Muscle layer of colon (tissue), 2 donors: Measurements from ENCODE around the gene MTMR4.
"Not testable (repeated sequence)": the region's sequence is repeated elsewhere in the genome, so short reads cannot be mapped to it uniquely, and the experiment has no call there.

Source experiments
- H3K27ac ChIP-seq: one replicate; pipeline ENCODE4 v1.7.0; 2013; ENCODE audit warnings: low read depth, mild to moderate bottlenecking, low read length, moderate library complexity
- H3K27me3 ChIP-seq, 2 donors: one replicate each; pipeline ENCODE4 v1.7.0; 2013; ENCODE audit warnings: low read length in 2 of 2, mild to moderate bottlenecking in 2 of 2; ENCODE audit not compliant: insufficient read depth in 2 of 2, control insufficient read depth in 1 of 2
- H3K36me3 ChIP-seq: one replicate; pipeline ENCODE4 v1.7.0; 2013; ENCODE audit warnings: mild to moderate bottlenecking, low read length; ENCODE audit not compliant: insufficient read depth
- H3K4me1 ChIP-seq: one replicate; pipeline ENCODE4 v1.7.0; 2013; ENCODE audit warnings: mild to moderate bottlenecking, low read length; ENCODE audit not compliant: insufficient read depth
- H3K4me3 ChIP-seq, 2 donors: one replicate each; pipeline ENCODE4 v1.7.0; 2013; ENCODE audit warnings: low read length in 2 of 2, low read depth in 1 of 2, mild to moderate bottlenecking in 1 of 2, moderate library complexity in 1 of 2
- H3K9ac ChIP-seq: one replicate; pipeline ENCODE4 v1.7.0; 2013; ENCODE audit warnings: low read length
- H3K9me3 ChIP-seq: one replicate; pipeline ENCODE4 v1.7.0; 2013; ENCODE audit warnings: mild to moderate bottlenecking, low read length
- donor health status: abdominal sarcoma.
- donor health status: Adenocarcinoma of cecum.

Gene MTMR4

DNA sequence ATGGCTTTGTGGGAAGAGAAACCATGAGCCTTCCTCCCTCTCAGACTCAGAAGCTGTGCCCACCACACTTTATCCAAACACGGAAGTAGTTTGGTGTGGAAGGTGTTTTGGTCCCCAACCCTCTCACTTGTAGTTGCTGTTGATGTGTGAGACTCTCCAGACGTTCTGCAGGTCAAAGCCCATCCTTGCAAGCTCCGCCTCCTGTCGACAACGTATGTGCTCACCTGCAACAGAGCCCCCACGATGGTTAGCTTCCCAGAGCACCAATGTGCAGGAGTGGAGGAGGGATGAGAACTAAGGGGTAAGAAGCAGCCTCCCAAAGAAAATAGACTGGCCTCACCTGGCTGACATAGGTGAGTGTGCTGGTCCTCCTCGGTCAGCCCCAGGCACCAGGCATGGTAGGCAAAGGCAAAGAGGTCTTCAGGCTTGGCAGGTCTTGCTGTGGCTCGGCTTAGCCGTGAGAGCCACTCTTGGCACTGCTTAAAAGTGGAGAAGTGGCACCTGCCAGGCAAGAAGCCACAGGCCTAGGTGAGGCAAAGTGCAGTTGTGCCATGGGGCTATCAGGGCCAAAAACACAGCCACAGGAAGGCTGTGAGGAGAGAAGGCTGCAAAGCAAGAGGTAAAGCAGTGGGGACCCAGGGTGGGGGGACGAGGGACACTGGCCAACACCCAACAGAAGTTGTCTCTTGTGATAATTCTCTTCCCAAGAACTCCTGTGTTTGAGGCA, 5.9 kb downstream of the MTMR4 start:
- Histone ChIP-seq H3K9me3 (no peaks in the 10 kb centered on the region), H3K27ac (no peak overlapping the region), H3K9ac (no peak overlapping the region), H3K4me3 (no peak overlapping the region), H3K4me1 (peaks cover 2% of the 10 kb centered on the region), H3K27me3 (no peaks in the 10 kb centered on the region), H3K36me3 (peaks cover 76% of the 10 kb centered on the region)

DNA sequence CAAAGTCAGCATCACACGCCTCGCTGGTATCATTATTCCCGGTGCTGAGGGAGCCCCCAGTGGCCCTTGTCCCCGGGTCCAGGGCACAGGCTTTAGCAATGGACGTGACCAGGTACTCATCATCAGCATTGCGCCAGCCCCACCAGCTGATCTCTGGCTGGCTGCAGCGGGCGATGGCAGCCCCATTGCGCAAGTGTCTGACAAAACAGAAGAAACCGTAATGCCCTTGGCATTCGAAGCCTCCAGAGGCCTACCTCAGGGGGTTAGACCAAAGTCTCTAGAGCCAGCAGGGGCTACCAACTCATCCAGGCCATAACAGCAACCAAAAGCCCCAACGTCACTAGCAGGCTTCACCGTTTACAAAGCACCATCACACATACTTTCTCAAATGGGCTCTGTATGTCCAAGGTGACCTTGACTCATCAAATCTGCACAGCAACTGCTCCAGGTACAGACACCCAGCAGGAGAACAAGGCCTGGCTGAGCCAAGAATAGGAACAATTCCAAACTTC, 7.3 kb downstream of the MTMR4 start:
- Histone ChIP-seq H3K9ac (no peak overlapping the region), H3K36me3 (peaks cover 87% of the 10 kb centered on the region), H3K27ac (no peak overlapping the region), H3K4me1 (no peaks in the 10 kb centered on the region), H3K9me3 (no peaks in the 10 kb centered on the region), H3K27me3 (no peaks in the 10 kb centered on the region), H3K4me3 (no peak overlapping the region)

DNA sequence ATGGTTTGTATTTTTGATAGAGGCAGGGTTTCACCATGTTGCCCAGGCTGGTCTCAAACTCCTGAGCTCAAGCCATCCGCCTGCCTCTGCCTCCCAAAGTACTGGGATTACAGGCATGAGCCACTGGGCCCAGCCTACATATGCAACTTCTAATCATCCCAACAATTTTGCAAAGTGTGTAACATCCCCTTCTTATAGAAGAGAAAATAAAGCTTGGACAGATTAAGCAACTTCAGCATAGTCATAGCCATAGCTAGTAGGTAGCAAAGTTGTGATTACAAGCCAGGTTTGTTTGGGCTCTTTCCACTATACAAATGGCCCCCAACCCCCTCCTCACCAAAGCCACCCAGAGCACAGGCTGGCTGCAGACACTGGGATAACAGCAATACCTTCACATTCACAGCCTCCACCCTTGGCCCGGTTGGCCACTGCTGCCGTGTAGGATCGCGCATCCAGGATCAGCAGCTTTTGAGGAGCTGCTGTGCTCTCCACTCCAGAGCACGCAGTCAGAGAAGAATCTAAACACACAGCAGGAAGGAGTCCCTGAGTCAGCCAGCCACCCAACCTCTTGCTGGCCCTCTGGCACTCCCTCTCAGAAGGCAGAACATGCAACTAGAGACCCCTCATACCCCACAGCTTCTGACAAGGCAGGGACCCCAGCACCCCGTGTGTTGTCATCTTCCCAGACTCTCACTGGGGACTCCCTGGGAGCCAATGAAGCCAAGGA, 7.9 kb downstream of the MTMR4 start:
- Histone ChIP-seq H3K27ac (no peak overlapping the region), H3K27me3 (no peaks in the 10 kb centered on the region), H3K36me3 (peaks cover 85% of the 10 kb centered on the region), H3K4me1 (no peaks in the 10 kb centered on the region), H3K4me3 (no peak overlapping the region), H3K9me3 (no peaks in the 10 kb centered on the region), H3K9ac (no peak overlapping the region)

DNA sequence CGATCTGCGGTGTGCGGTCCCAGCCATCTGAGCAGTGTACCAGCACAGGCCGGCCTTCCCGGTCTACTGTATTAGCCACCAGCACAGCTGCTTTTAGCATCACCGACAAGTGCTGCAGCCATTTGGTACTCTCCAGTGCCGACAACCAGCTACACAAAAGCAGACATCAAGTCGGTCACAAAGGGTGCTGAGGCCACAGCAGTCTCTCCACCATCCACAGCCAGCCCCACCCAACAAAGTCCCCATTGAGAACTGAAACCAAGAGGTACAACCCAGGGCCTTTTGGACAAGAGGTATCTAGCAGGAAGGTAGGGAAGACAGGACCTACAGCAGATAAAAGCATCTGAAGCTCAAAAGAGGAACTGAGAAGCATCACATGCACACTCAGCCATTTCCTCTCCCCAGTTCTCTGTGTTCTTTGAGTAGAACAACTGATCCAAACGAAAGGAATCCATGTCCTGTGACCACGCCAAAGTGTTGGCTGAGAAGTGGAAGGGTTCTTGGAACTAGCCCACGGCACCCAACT, 9.5 kb downstream of the MTMR4 start:
- no peaks in the 10 kb centered on the region for H3K4me1 ChIP-seq
- H3K36me3 ChIP-seq: peaks cover 77% of the 10 kb centered on the region
- no peaks in the 10 kb centered on the region for H3K27me3 ChIP-seq
- no peak overlapping the region for H3K9ac ChIP-seq
- H3K9me3 ChIP-seq: no peaks in the 10 kb centered on the region
- no peak overlapping the region for H3K27ac ChIP-seq
- H3K4me3 ChIP-seq: no peak overlapping the region

DNA sequence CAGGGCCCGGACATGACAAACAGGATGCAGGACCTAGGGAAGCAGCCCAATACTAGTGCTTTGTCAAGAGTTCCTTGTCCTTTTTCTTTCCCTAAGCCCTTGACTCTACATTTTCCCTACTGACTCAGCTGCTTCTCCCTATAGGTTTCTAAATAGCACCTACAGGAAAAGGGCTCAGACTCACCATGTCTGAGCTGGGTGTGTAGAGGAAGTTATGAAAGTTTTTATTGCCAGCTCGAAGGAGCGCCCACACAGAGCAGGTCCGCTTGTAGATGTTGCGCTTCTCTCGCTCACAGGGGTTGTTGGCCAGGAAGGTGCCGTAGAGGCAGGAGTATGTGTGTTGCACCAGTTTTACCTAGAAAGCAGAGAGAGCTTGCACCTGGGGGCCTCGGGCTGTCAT, 10.6 kb downstream of the MTMR4 start:
- Histone ChIP-seq H3K36me3 (peaks cover 69% of the 10 kb centered on the region), H3K27me3 (no peaks in the 10 kb centered on the region), H3K4me3 (no peak overlapping the region), H3K27ac (no peak overlapping the region), H3K9ac (no peak overlapping the region), H3K9me3 (no peaks in the 10 kb centered on the region), H3K4me1 (no peaks in the 10 kb centered on the region)

DNA sequence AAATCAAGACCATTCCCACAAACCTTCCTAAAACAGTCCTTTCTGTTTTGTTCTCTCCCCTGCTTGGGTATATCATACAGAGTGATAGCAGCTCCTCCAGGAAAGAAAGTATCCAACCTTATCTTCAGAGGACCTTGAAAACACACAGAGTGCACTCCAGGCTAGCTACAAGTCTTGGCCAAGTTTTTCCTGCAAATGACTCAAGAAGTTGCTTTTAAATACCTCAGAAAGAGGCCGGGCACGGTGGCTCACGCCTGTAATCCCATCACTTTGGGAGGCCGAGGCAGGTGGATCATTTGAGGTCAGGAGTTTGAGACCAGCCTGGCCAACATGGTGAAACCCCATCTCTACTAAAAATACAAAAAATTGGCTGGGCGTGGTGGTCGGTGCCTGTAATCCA, 11.3 kb downstream of the MTMR4 start:
- not testable (repeated sequence) for H3K9ac ChIP-seq, H3K4me1 ChIP-seq, H3K27me3 ChIP-seq, H3K27ac ChIP-seq, H3K4me3 ChIP-seq, H3K9me3 ChIP-seq
- H3K36me3 ChIP-seq: peaks cover 63% of the 10 kb centered on the region

DNA sequence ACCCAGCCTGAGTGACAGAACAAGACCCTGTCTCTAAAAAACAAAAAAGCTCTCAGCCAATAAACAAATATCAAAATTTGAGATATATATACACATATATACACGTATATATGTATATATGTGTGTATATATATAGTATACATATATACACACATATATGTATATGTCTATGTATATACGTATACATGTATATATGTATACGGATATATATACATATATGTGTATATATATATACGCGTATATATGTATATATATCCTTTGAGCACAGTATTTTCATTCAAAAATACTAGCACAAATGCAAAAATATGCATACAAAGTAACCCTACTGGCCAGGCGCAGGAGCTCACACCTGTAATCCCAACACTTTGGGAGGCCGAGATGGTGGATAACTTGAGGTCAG, 13.0 kb downstream of the MTMR4 start:
- Histone ChIP-seq H3K9ac (no peak overlapping the region), H3K36me3 (peaks cover 64% of the 10 kb centered on the region), H3K4me3 (no peak overlapping the region), H3K4me1 (no peaks in the 10 kb centered on the region), H3K27ac (no peak overlapping the region), H3K9me3 (no peaks in the 10 kb centered on the region), H3K27me3 (no peaks in the 10 kb centered on the region)

DNA sequence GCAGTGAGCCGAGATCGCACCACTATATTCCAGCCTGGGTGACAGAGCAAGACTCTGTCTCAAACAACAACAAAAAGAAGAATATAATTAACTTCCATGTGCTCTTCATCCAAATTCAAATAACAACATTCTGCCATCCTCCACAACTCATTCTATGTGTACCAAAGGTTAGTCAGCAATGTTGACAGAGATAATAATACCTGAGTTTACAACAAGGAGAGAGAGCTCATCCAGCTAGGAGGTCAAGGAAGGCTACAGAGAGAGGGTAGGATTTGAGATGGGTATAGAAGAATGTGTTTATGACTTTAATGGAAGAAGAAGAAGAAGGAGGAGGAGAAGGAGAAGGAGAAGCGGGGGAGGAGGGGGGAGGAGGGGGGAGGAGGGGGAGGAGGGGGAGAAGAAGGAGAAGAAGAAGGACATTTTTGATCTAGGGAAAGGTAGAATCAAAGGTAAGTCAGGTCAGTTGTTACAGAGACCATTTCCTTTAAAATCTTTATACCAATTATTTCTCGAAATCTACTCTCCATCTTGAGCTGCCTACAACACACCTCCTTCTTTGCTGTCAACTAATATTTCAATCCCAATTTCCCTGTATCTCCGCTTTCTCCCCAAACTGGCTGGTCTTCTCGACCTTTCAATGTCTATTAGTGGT, 16.1 kb downstream of the MTMR4 start:
- Histone ChIP-seq H3K9ac (no peak overlapping the region), H3K4me1 (no peaks in the 10 kb centered on the region), H3K27ac (no peak overlapping the region), H3K9me3 (no peaks in the 10 kb centered on the region), H3K4me3 (no peak overlapping the region), H3K36me3 (peaks cover 62% of the 10 kb centered on the region), H3K27me3 (no peaks in the 10 kb centered on the region)

DNA sequence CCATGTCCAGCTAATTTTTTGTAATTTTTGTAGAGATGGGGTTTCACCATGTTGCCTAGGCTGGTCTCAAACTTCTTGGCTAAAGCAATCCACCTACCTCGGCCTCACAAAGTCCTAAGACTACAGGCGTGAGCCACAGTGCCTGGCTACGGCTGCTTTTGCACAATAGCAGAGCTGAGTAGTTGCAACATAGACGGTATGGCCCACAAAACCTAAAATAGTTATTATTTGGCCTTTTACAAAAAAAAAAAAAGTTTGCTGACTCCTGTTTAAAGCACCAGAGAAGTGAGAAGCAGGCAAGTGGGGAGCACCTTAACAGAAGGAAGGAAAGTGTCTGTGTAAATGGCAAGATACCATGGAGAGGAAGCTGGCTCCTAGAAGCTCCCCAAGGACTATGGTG, 20.9 kb downstream of the MTMR4 start:
- Histone ChIP-seq H3K27me3 (no peaks in the 10 kb centered on the region), H3K27ac (no peak overlapping the region), H3K4me1 (no peaks in the 10 kb centered on the region), H3K36me3 (peaks cover 80% of the 10 kb centered on the region), H3K4me3 (no peak overlapping the region), H3K9ac (no peak overlapping the region), H3K9me3 (no peaks in the 10 kb centered on the region)

DNA sequence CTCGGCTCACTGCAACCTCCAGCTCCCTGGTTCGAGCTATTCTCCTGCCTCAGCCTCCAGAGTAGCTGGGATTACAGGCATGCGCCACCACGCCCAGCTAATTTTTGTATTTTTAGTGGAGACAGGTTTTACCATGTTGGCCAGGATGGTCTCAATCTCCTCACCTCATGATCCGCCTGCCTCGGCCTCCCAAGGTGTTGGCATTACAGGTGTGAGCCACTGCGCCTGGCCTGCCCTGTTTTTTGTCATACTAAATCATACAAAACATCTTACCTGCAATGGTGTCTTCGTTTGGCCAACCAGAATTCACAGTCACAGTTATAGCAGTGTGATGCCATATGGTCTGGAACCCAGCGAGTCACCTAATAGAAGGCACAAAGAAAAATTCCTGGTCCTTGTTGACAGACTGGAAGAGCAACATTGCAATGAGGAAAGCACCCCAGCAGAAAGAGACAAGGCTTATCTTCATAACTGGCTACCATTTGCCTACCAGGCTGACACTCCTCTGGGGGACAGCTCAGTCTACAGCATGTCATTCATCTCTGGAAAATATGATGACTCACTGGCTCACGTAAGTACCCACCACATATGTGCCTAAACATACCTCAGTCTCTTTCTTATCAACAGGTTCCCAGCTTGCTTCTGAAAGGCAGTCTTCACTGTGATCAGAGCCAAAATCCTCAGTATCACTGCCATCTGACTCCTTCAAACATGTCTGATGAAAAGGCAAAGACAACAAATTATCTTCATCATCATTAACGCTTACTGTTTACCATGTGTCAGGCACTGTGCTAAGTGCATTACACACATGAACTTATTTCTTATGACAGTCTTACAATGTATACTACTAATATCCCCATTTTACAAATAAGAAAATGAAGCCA, 22.0 kb downstream of the MTMR4 start:
- peaks cover 75% of the 10 kb centered on the region for H3K36me3 ChIP-seq
- no peaks in the 10 kb centered on the region for H3K4me1 ChIP-seq
- no peak overlapping the region for H3K27ac ChIP-seq
- H3K4me3 ChIP-seq: no peak overlapping the region
- H3K9ac ChIP-seq: no peak overlapping the region
- H3K9me3 ChIP-seq: no peaks in the 10 kb centered on the region
- no peaks in the 10 kb centered on the region for H3K27me3 ChIP-seq
